HAP-1 (cell line): ENCODE results near the gene FADD.
"Not testable (repeated sequence)": the region's sequence is repeated elsewhere in the genome, so short reads cannot be mapped to it uniquely, and the experiment has no call there.

ENCODE experiments used
- DNase-seq, 2 experiments: peaks; one replicate each; pipeline ENCODE4 v3.0.0-alpha.2; 2016 to 2020; ENCODE audit warnings: low spot score in 2 of 2
- H3K27me3 ChIP-seq: fragments of 250-450 bp; sonication (Bioruptor Pico); 2 replicates; pipeline ENCODE4 v1.5.1; 2020; ENCODE audit warnings: low read depth, mild to moderate bottlenecking, moderate library complexity
- H3K36me3 ChIP-seq: fragments of 250-450 bp; sonication (Bioruptor Pico); replicated peaks from 2 replicates; pipeline ENCODE4 v1.5.1; 2020; ENCODE audit warnings: mild to moderate bottlenecking
- H3K4me1 ChIP-seq: fragments of 250-450 bp; sonication (Bioruptor Pico); 2 replicates; pipeline ENCODE4 v1.5.1; 2020; ENCODE audit warnings: mild to moderate bottlenecking
- H3K4me3 ChIP-seq: fragments of 250-450 bp; sonication (Bioruptor Pico); 2 replicates; pipeline ENCODE4 v1.5.1; 2020; ENCODE audit warnings: mild to moderate bottlenecking, moderate library complexity
- H3K9me3 ChIP-seq: fragments of 250-450 bp; sonication (Bioruptor Pico); 2 replicates; pipeline ENCODE4 v1.5.1; 2020; ENCODE audit warnings: mild to moderate bottlenecking, moderate library complexity
- in situ Hi-C: fragments of 300-500 bp; cut with MboI; formaldehyde crosslinking; loops from 3 replicates; pipeline ENCODE4 v1.14.3; 2020; ENCODE audit warnings: low sequenced_read_pairs, inconsistent platforms, mixed read lengths

The FADD gene

GRCh38 chr11:70186936-70187335 lies 16.2 kb upstream of the FADD start:
- DNase-seq: no peak
- H3K4me3 ChIP-seq: no peak overlapping the region
- H3K4me1 ChIP-seq: no peaks in the 10 kb centered on the region
- no peaks in the 10 kb centered on the region; the same call in 1 of the 2 replicates for H3K27me3 ChIP-seq
- no peaks in the 10 kb centered on the region for H3K9me3 ChIP-seq
- in situ Hi-C loops: no loop called here
- no peaks in the 10 kb centered on the region for H3K36me3 ChIP-seq

GRCh38 chr11:70187771-70188170 lies 15.3 kb upstream of the FADD start:
- in situ Hi-C loops: no loop called here
- Histone ChIP-seq H3K4me1 (no peaks in the 10 kb centered on the region), H3K27me3 (no peaks in the 10 kb centered on the region; the same call in 1 of the 2 replicates), H3K36me3 (no peaks in the 10 kb centered on the region), H3K9me3 (no peaks in the 10 kb centered on the region), H3K4me3 (no peak overlapping the region)
- DNase-seq: no peak

GRCh38 chr11:70189622-70190021 lies 13.5 kb upstream of the FADD start:
- in situ Hi-C loops: loop anchor here (5.0 kb wide), 2 partner anchors 277 to 502 kb away; no protein-coding TSS in a partner anchor
- Histone ChIP-seq H3K36me3 (no peaks in the 10 kb centered on the region), H3K4me3 (no peak overlapping the region), H3K9me3 (no peaks in the 10 kb centered on the region), H3K27me3 (no peaks in the 10 kb centered on the region; the same call in 1 of the 2 replicates), H3K4me1 (no peaks in the 10 kb centered on the region)
- DNase-seq: no peak

GRCh38 chr11:70191495-70192140 lies 11.5 kb upstream of the FADD start:
- in situ Hi-C loops: loop anchor here (5.0 kb wide), 2 partner anchors 279 to 504 kb away; no protein-coding TSS in a partner anchor
- no peaks in the 10 kb centered on the region for H3K36me3 ChIP-seq

GRCh38 chr11:70192666-70193410 lies 10.3 kb upstream of the FADD start:
- no peaks in the 10 kb centered on the region for H3K36me3 ChIP-seq
- H3K27me3 ChIP-seq: no peaks in the 10 kb centered on the region; the same call in 1 of the 2 replicates
- H3K4me1 ChIP-seq: no peaks in the 10 kb centered on the region
- no peaks in the 10 kb centered on the region for H3K9me3 ChIP-seq
- in situ Hi-C loops: loop anchor here (5.0 kb wide), 2 partner anchors 281 to 506 kb away; no protein-coding TSS in a partner anchor
- no peak for DNase-seq
- H3K4me3 ChIP-seq: no peak overlapping the region

More at GRCh38 chr11:70191495-70192140, 11.5 kb upstream of the FADD start:
- H3K4me1 ChIP-seq: no peaks in the 10 kb centered on the region
- no peak overlapping the region for H3K4me3 ChIP-seq
- peak; percentile 48 to 91 for DNase-seq
- H3K9me3 ChIP-seq: no peaks in the 10 kb centered on the region
- no peaks in the 10 kb centered on the region; the same call in 1 of the 2 replicates for H3K27me3 ChIP-seq

GRCh38 chr11:70193411-70194292 lies 9.4 kb upstream of the FADD start:
- in situ Hi-C loops: loop anchor here (5.0 kb wide), 2 partner anchors 281 to 506 kb away; no protein-coding TSS in a partner anchor
- no peak for DNase-seq
- no peaks in the 10 kb centered on the region for H3K27me3 ChIP-seq
- no peaks in the 10 kb centered on the region for H3K9me3 ChIP-seq
- H3K4me3 ChIP-seq: no peak overlapping the region
- no peaks in the 10 kb centered on the region for H3K36me3 ChIP-seq
- H3K4me1 ChIP-seq: no peaks in the 10 kb centered on the region

- no peak overlapping the region for H3K4me3 ChIP-seq
- no peaks in the 10 kb centered on the region for H3K4me1 ChIP-seq
- H3K9me3 ChIP-seq: no peaks in the 10 kb centered on the region
- H3K27me3 ChIP-seq: no peaks in the 10 kb centered on the region
- H3K36me3 ChIP-seq: no peaks in the 10 kb centered on the region
- DNase-seq: no peak
- in situ Hi-C loops: loop anchor here (5.0 kb wide), 2 partner anchors 283 to 508 kb away; no protein-coding TSS in a partner anchor
Measured at GRCh38 chr11:70194792-70195791, 8.0 kb upstream of the FADD start.

- in situ Hi-C loops: no loop called here
- peaks cover 11% of the 10 kb centered on the region for H3K4me1 ChIP-seq
- no peaks in the 10 kb centered on the region for H3K9me3 ChIP-seq
- H3K4me3 ChIP-seq: no peak overlapping the region
- H3K36me3 ChIP-seq: peaks cover 7% of the 10 kb centered on the region
- no peaks in the 10 kb centered on the region for H3K27me3 ChIP-seq
- peak in 1 of 2 experiments; percentile 23 for DNase-seq
Measured at GRCh38 chr11:70200212-70200844, 2.8 kb upstream of the FADD start.

- H3K4me1 ChIP-seq: peaks cover 11% of the 10 kb centered on the region
- H3K36me3 ChIP-seq: peaks cover 13% of the 10 kb centered on the region
- DNase-seq, H3K9me3 ChIP-seq, H3K27me3 ChIP-seq, in situ Hi-C loops, H3K4me3 ChIP-seq: not testable (repeated sequence)
Measured at GRCh38 chr11:70201047-70201446, 2.0 kb upstream of the FADD start.

GRCh38 chr11:70201882-70202861 lies 924 bp upstream of the FADD start:
- DNase-seq: no peak
- Histone ChIP-seq H3K4me3 (peak overlapping the region; percentile 89), H3K4me1 (peaks cover 11% of the 10 kb centered on the region), H3K9me3 (no peaks in the 10 kb centered on the region), H3K36me3 (peaks cover 22% of the 10 kb centered on the region), H3K27me3 (no peaks in the 10 kb centered on the region)
- in situ Hi-C loops: no loop called here

GRCh38 chr11:70203751-70204465 lies 812 bp downstream of the FADD start:
- Histone ChIP-seq H3K9me3 (no peaks in the 10 kb centered on the region), H3K4me3 (peak overlapping the region; percentile 89), H3K27me3 (no peaks in the 10 kb centered on the region), H3K36me3 (peaks cover 37% of the 10 kb centered on the region), H3K4me1 (peaks cover 11% of the 10 kb centered on the region)
- in situ Hi-C loops: no loop called here
- peak; percentile 42 to 73 for DNase-seq
